A549 (cell line): ENCODE data around the gene BCL2L2. TPM values are rescaled to one million over a fixed set of nuclear protein-coding genes. Genes with fewer than 3 reads are reported as not detected.

Experiments
- ATAC-seq, 2 experiments: fragments of 200-7000 bp in 1 of 2; fragments of >200 bp in 1 of 2; cut with Nextera tagmentation in 1 of 2; cut with Tn5 transposase in 1 of 2; 3 replicates each; pipeline versions ENCODE4 v1.8.0 to v1.9.1; 2018 to 2020; ENCODE audit warnings: mild to moderate bottlenecking in 1 of 2, moderate library complexity in 1 of 2
- CTCF ChIA-PET: fragments of 300-600 bp; sonication (Branson Sonifier 250); formaldehyde crosslinking; extraction: SDS; loops from one replicate; lab custom pipeline; 2021; ENCODE audit warnings: antibody characterized with exemption, inconsistent platforms; lab: Yijun Ruan, JAX
- POLR2A ChIA-PET: fragments of 350-600 bp; formaldehyde crosslinking; extraction: SDS; loops from one replicate; lab custom pipeline; 2021; ENCODE audit warnings: antibody characterized with exemption, inconsistent platforms; lab: Yijun Ruan, JAX
- DNase-seq, 2 experiments: peaks; one replicate each; pipeline versions ENCODE4 v3.0.0 to v3.0.0-alpha.2; 2011 to 2016; ENCODE audit warnings: low read depth in 1 of 2, low spot score in 1 of 2
- FAIRE-seq: peaks from 2 replicates; lab custom pipeline; 2011; peaks lifted over from hg19 to GRCh38; lab: Jason Lieb, UNC
- H3K27ac ChIP-seq, 2 experiments: fragments of >200 bp; sonication (Bioruptor Twin); formaldehyde crosslinking; 3 replicates each; pipeline ENCODE4 v1.5.1; 2016 to 2017
- H3K4me1 ChIP-seq: fragments of >200 bp; sonication (Bioruptor Twin); formaldehyde crosslinking; 3 replicates; pipeline ENCODE4 v1.6.1; 2016
- H3K4me2 ChIP-seq: fragments of >200 bp; sonication (Bioruptor Twin); formaldehyde crosslinking; 3 replicates; pipeline ENCODE4 v1.6.1; 2016
- H3K4me3 ChIP-seq: fragments of >200 bp; sonication (Bioruptor Twin); formaldehyde crosslinking; 3 replicates; pipeline ENCODE4 v1.5.1; 2016
- H3K9me3 ChIP-seq: fragments of >200 bp; sonication (Bioruptor Twin); formaldehyde crosslinking; 3 replicates; pipeline ENCODE4 v1.6.1; 2016
- CTCF ChIP-seq: fragments of >200 bp; sonication (Bioruptor Twin); formaldehyde crosslinking; IDR thresholded peaks from 3 replicates; pipeline ENCODE4 v1.5.1; 2016
- EHF ChIP-seq: fragments of 250-450 bp; sonication (Bioruptor Pico); IDR thresholded peaks from 2 replicates; pipeline ENCODE4 v1.5.0; 2020; ENCODE audit warnings: mild to moderate bottlenecking
- EHMT2 ChIP-seq: fragments of 200-600 bp; sonication (generic); IDR thresholded peaks from 2 replicates; pipeline ENCODE4 v1.6.1; 2016; ENCODE audit warnings: antibody characterized with exemption, low read depth, mild to moderate bottlenecking, moderate library complexity
- FOSL2 ChIP-seq, 2 experiments: fragments of 450-650 bp in 1 of 2; fragments of >200 bp in 1 of 2; sonication (Bioruptor Twin) in 1 of 2; formaldehyde crosslinking; IDR thresholded peaks; 2 replicates each; pipeline versions ENCODE4 v1.5.0 to v1.6.1; 2016 to 2020; ENCODE audit warnings: mild to moderate bottlenecking in 1 of 2, moderate library complexity in 1 of 2
- GATA3 ChIP-seq: IDR thresholded peaks from 2 replicates; pipeline ENCODE4 v1.6.1; 2012; ENCODE audit warnings: borderline replicate concordance
- HDAC2 ChIP-seq: fragments of 200-600 bp; sonication (generic); IDR thresholded peaks from 2 replicates; pipeline ENCODE4 v1.6.1; 2016
- HEYL ChIP-seq: fragments of 250-450 bp; sonication (Bioruptor Pico); IDR thresholded peaks from 2 replicates; pipeline ENCODE4 v1.8.0; 2021; ENCODE audit warnings: mild to moderate bottlenecking, moderate library complexity
- HOXB13 ChIP-seq: fragments of 250-450 bp; sonication (Bioruptor Pico); IDR thresholded peaks from 2 replicates; pipeline ENCODE4 v1.5.0; 2020; ENCODE audit warnings: low read depth, mild to moderate bottlenecking, moderate library complexity
- JUN ChIP-seq, 2 experiments: fragments of >200 bp; sonication (Bioruptor Twin); formaldehyde crosslinking; IDR thresholded peaks; 2 replicates in 1 of 2; 3 replicates in 1 of 2; pipeline ENCODE4 v1.6.1; 2016 to 2017
- KDM1A ChIP-seq: fragments of 200-600 bp; sonication (generic); IDR thresholded peaks from 2 replicates; pipeline ENCODE4 v1.6.1; 2016; ENCODE audit warnings: low read depth, mild to moderate bottlenecking
- KDM5A ChIP-seq: fragments of 200-600 bp; sonication (generic); IDR thresholded peaks from 2 replicates; pipeline ENCODE4 v1.6.1; 2016; ENCODE audit warnings: antibody characterized with exemption, mild to moderate bottlenecking
- MAFK ChIP-seq: fragments of 450-650 bp; IDR thresholded peaks from 2 replicates; pipeline ENCODE4 v1.6.1; 2014; ENCODE audit not compliant: partially characterized antibody
- MAZ ChIP-seq: fragments of 150-350 bp; IDR thresholded peaks from 2 replicates; pipeline ENCODE4 v1.6.1; 2014; ENCODE audit warnings: antibody characterized with exemption, low read depth, low read length, borderline replicate concordance
- MYC ChIP-seq: IDR thresholded peaks from 2 replicates; pipeline ENCODE4 v1.6.1; 2012; ENCODE audit warnings: mild to moderate bottlenecking, inconsistent platforms, low read length, improper control_type of control experiment, borderline replicate concordance
- NPAS2 ChIP-seq: fragments of 250-450 bp; sonication (Bioruptor Pico); IDR thresholded peaks from 2 replicates; pipeline ENCODE4 v1.8.0; 2022; ENCODE audit warnings: mild to moderate bottlenecking, moderate library complexity, borderline replicate concordance
- PHF8 ChIP-seq: fragments of 200-600 bp; sonication (generic); IDR thresholded peaks from 2 replicates; pipeline ENCODE4 v1.6.1; 2016; ENCODE audit warnings: low read depth, mild to moderate bottlenecking, antibody characterized with exemption, moderate library complexity, borderline replicate concordance
- POLR2A ChIP-seq: IDR thresholded peaks from 2 replicates; pipeline ENCODE4 v1.6.1; 2012; ENCODE audit warnings: mild to moderate bottlenecking, low read length
- RCOR1 ChIP-seq: fragments of 150-350 bp; IDR thresholded peaks from 2 replicates; pipeline ENCODE4 v1.6.1; 2014; ENCODE audit warnings: antibody characterized with exemption, low read length, low read depth
- RFX5 ChIP-seq: fragments of 450-650 bp; IDR thresholded peaks from 2 replicates; pipeline ENCODE4 v1.7.1; 2014; ENCODE audit warnings: antibody characterized with exemption, mild to moderate bottlenecking, moderate library complexity
- RNF2 ChIP-seq: fragments of 200-600 bp; sonication (generic); IDR thresholded peaks from 2 replicates; pipeline ENCODE4 v1.6.1; 2016; ENCODE audit warnings: low read depth, mild to moderate bottlenecking, antibody characterized with exemption, moderate library complexity, borderline replicate concordance
- TP53 ChIP-seq: fragments of 250-450 bp; sonication (Bioruptor Pico); IDR thresholded peaks from 2 replicates; pipeline ENCODE4 v1.5.0; 2021; ENCODE audit warnings: mild to moderate bottlenecking, moderate library complexity
- ZFP36 ChIP-seq: fragments of 450-650 bp; IDR thresholded peaks from 2 replicates; pipeline ENCODE4 v1.6.1; 2014; ENCODE audit warnings: borderline replicate concordance; ENCODE audit not compliant: partially characterized antibody
- WGBS: methylation state at CpG from one replicate; pipeline ENCODE4 v1.1.6; 2017; ENCODE audit errors: missing lambda C conversion rate; 5-methylcytosine and 5-hydroxymethylcytosine counted together
- polyA plus RNA-seq, 4 experiments: library from polyadenylated mRNA; depleted of rRNA in 3 of 4; stranded (reverse); fragments of >200 nt; fragmentation: RNase III in 1 of 4; extraction: RNeasy Plus Mini Kit Qiagen cat#74134 plus additional on column Dnase treatment in 1 of 4; gene quantifications; 2 replicates in 3 of 4; 3 replicates in 1 of 4; pipeline ENCODE4 v1.2.3, GENCODE V29; 2011 to 2017
- TF ChIP-seq, protein P1 (sequence below): IDR thresholded peaks from 2 replicates; pipeline ENCODE4 v1.6.1; 2012
- TF ChIP-seq, protein P2 (sequence below): fragments of 450-650 bp; IDR thresholded peaks from 2 replicates; pipeline ENCODE4 v1.6.1; 2014; ENCODE audit warnings: antibody characterized with exemption
- TF ChIP-seq, protein P3 (sequence below): fragments of 250-450 bp; sonication (Bioruptor Pico); IDR thresholded peaks from 2 replicates; pipeline ENCODE4 v1.5.0; 2021; ENCODE audit warnings: mild to moderate bottlenecking, moderate library complexity, borderline replicate concordance

BCL2L2 gene
- polyA plus RNA-seq, 2 of the 4 experiments (the other 2 are of a cell fraction): 17.8 to 25.4 TPM

GRCh38 chr14:23301288-23301968, 5.2 kb upstream of the BCL2L2 start:
- Histone ChIP-seq H3K9me3 (no peaks in the 10 kb centered on the region), H3K4me2 (peak overlapping the region; percentile 98), H3K27ac (peak overlapping the region; percentile 92), H3K4me1 (peaks cover 23% of the 10 kb centered on the region), H3K4me3 (peak overlapping the region; percentile 63)
- DNase-seq (peak; percentile 96 to 97), ATAC-seq (peak; percentile 82 to 89), FAIRE-seq (no peak)
- TF ChIP-seq, protein P1, sequence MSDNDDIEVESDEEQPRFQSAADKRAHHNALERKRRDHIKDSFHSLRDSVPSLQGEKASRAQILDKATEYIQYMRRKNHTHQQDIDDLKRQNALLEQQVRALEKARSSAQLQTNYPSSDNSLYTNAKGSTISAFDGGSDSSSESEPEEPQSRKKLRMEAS: no peak; the same call in 1 of the 2 replicates
- TF ChIP-seq POLR2A: peak; percentile 45
- no peak for TF ChIP-seq EHMT2
- TF ChIP-seq MYC: peak; percentile 82
- TF ChIP-seq HOXB13 (CRISPR knock-in tag): no peak
- TF ChIP-seq NPAS2: 0 out of 2 replicates have a peak, but pooled peaks have one; percentile 48
- no peak for TF ChIP-seq ZFP36
- TF ChIP-seq, protein P2, sequence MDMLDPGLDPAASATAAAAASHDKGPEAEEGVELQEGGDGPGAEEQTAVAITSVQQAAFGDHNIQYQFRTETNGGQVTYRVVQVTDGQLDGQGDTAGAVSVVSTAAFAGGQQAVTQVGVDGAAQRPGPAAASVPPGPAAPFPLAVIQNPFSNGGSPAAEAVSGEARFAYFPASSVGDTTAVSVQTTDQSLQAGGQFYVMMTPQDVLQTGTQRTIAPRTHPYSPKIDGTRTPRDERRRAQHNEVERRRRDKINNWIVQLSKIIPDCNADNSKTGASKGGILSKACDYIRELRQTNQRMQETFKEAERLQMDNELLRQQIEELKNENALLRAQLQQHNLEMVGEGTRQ: peak; percentile 61
- TF ChIP-seq CTCF: peak; percentile 92
- TF ChIP-seq MAFK: peak; percentile 100
- TF ChIP-seq EHF: no peak
- TF ChIP-seq HEYL (CRISPR knock-in tag): no peak
- TF ChIP-seq RFX5: peak; percentile 66; the same call in 1 of the 2 replicates
- TF ChIP-seq FOSL2 (IDR thresholded peaks at IDR 0.05): no peak
- TF ChIP-seq FOSL2 (CRISPR knock-in tag; IDR thresholded peaks at IDR 0.05): no peak
- TF ChIP-seq, protein P3, sequence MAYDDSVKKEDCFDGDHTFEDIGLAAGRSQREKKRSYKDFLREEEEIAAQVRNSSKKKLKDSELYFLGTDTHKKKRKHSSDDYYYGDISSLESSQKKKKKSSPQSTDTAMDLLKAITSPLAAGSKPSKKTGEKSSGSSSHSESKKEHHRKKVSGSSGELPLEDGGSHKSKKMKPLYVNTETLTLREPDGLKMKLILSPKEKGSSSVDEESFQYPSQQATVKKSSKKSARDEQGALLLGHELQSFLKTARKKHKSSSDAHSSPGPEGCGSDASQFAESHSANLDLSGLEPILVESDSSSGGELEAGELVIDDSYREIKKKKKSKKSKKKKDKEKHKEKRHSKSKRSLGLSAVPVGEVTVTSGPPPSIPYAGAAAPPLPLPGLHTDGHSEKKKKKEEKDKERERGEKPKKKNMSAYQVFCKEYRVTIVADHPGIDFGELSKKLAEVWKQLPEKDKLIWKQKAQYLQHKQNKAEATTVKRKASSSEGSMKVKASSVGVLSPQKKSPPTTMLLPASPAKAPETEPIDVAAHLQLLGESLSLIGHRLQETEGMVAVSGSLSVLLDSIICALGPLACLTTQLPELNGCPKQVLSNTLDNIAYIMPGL (CRISPR knock-in tag): no peak
- peak; percentile 45; the same call in 1 of the 2 replicates for TF ChIP-seq PHF8
- TF ChIP-seq RNF2: no peak
- TF ChIP-seq KDM5A: no peak
- peak in 1 of 2 experiments; percentile 62; a peak in 3 of 5 replicates for TF ChIP-seq JUN (IDR thresholded peaks at IDR 0.05)
- TF ChIP-seq TP53 (CRISPR knock-in tag): no peak
- WGBS: 4% methylated on average over 4 of the region's 87 CpGs
- POLR2A ChIA-PET: interaction anchor here (0.9 to 4.1 kb wide), 9 partner anchors 10 to 914 kb away, joined by 3 to 40 read pairs (median 5); partner anchors contain the start of genes ACIN1, C14orf119, HOMEZ and MDP1
- CTCF ChIA-PET: interaction anchor here (0.7 to 12.8 kb wide), 15 partner anchors 9 to 258 kb away, joined by 3 to 254 read pairs (median 3); partner anchors contain the start of genes HOMEZ and PABPN1

DNA sequence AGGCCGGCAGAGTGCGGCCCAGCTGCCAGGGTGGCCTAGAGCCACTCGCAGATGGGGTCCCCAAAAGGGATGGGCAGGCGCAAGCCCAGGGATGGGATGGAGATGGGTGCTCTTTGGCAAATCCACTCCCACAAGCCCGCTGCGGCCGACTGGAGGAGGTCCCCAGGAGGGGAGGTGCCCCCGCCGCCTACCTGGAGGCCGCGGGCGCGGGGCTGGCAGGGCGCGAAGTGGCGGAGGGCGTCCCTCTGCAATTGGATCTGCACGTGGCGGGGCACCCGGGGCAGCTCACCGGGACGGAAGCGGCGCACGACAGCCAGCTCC, 4.7 kb upstream of the BCL2L2 start:
- ChIA-PET CTCF (interaction anchor here (1.0 to 12.8 kb wide), 7 partner anchors 8 to 257 kb away, joined by 3 to 254 read pairs (median 15); partner anchors contain the start of genes HOMEZ and PABPN1), POLR2A (interaction anchor here (0.6 to 4.1 kb wide), 9 partner anchors 9 to 914 kb away, joined by 3 to 40 read pairs (median 5); partner anchors contain the start of genes ACIN1, C14orf119, HOMEZ and MDP1)
- H3K4me1 ChIP-seq: peaks cover 23% of the 10 kb centered on the region
- DNase-seq (no peak), ATAC-seq (peak; percentile 49 to 50), FAIRE-seq (no peak)
- H3K4me2 ChIP-seq: peak overlapping the region; percentile 84
- H3K4me3 ChIP-seq: peak overlapping the region; percentile 58
- peak overlapping the region; percentile 92 for H3K27ac ChIP-seq
- 0% methylated on average over 6 of the region's 25 CpGs for whole genome bisulfite sequencing
- no peaks in the 10 kb centered on the region for H3K9me3 ChIP-seq
- TF ChIP-seq RFX5 (no peak), ZFP36 (peak; percentile 1), MYC (peak; percentile 40; the same call in 1 of the 2 replicates), POLR2A (peak; percentile 90), KDM1A (no peak), RCOR1 (no peak), MAZ (no peak), HDAC2 (no peak), GATA3 (no peak), KDM5A (no peak), TP53 (CRISPR knock-in tag) (peak; percentile 85)
- TF ChIP-seq, protein P3 (CRISPR knock-in tag): peak; percentile 67; the same call in 1 of the 2 replicates
